ENCODE results near the gene CACNB2. TPM values are rescaled to one million over a fixed set of nuclear protein-coding genes. Genes with fewer than 3 reads are reported as not detected.

CACNB2 gene
- total RNA-seq, 1 experiment from 2014 or later = not detected

- ChIA-PET CTCF (no interaction called here), POLR2A (ENCODE audit: unreplicated experiment) (no interaction called here)
- H4K20me1 ChIP-seq (ENCODE audit: insufficient read depth) = no peaks in the 10 kb centered on the region
- H3K79me2 ChIP-seq (ENCODE audit: low read depth) = no peaks in the 10 kb centered on the region
- DNase-seq = no peak
- no peak overlapping the region for H2AFZ ChIP-seq
- intact Hi-C loops (cut with micrococcal nuclease; ENCODE audit: unreplicated experiment) = no loop called here
- BruUV-seq (replicated peaks) = no TSS peak
- no peak overlapping the region for H3K4me2 ChIP-seq
- no peak for TF ChIP-seq CTCF (conservative IDR thresholded peaks at IDR 0.05)
- TF ChIP-seq EZH2 (IDR thresholded peaks at IDR 0.05; ENCODE audit: low read depth) = no peak
- no peaks in the 10 kb centered on the region for H3K4me1 ChIP-seq (replicated peaks; ENCODE audit: insufficient read depth)
- no peaks in the 10 kb centered on the region for H3K27me3 ChIP-seq (ENCODE audit: insufficient read depth, low read depth)
- no peaks in the 10 kb centered on the region for H3K9me2 ChIP-seq (ENCODE audit: insufficient read depth)
- no peaks in the 10 kb centered on the region for H3K9me3 ChIP-seq (ENCODE audit: insufficient read depth, low read depth)
- H3F3A ChIP-seq (ENCODE audit: insufficient read depth, low read depth) = no peaks in the 10 kb centered on the region
- no peaks in the 10 kb centered on the region for H3K36me3 ChIP-seq (ENCODE audit: low read depth)
- no peak overlapping the region for H3K27ac ChIP-seq
- H3K4me3 ChIP-seq = no peak overlapping the region
These were observed 422.9 kb downstream of the CACNB2 start for GRCh38 chr10:18563003-18563726.

GRCh38 chr10:18565006-18565405 lies 424.8 kb downstream of the CACNB2 start:
- H3K27ac ChIP-seq = no peak overlapping the region
- H3K36me3 ChIP-seq (ENCODE audit: low read depth) = no peaks in the 10 kb centered on the region
- H3K27me3 ChIP-seq (ENCODE audit: insufficient read depth, low read depth) = no peaks in the 10 kb centered on the region
- no peak overlapping the region for H3K4me3 ChIP-seq
- ChIA-PET POLR2A (ENCODE audit: unreplicated experiment) (no interaction called here), CTCF (no interaction called here)
- H3K4me2 ChIP-seq = no peak overlapping the region
- no peaks in the 10 kb centered on the region for H3K9me2 ChIP-seq (ENCODE audit: insufficient read depth)
- H3K79me2 ChIP-seq (ENCODE audit: low read depth) = no peaks in the 10 kb centered on the region
- H3K4me1 ChIP-seq (replicated peaks; ENCODE audit: insufficient read depth) = no peaks in the 10 kb centered on the region
- H4K20me1 ChIP-seq (ENCODE audit: insufficient read depth) = no peaks in the 10 kb centered on the region
- H3F3A ChIP-seq (ENCODE audit: insufficient read depth, low read depth) = no peaks in the 10 kb centered on the region
- no peak for TF ChIP-seq CTCF (conservative IDR thresholded peaks at IDR 0.05)
- no peak for TF ChIP-seq EZH2 (IDR thresholded peaks at IDR 0.05; ENCODE audit: low read depth)
- BruUV-seq (replicated peaks) = no TSS peak
- no peaks in the 10 kb centered on the region; the same call in 1 of the 2 replicates for H3K9me3 ChIP-seq (ENCODE audit: insufficient read depth, low read depth)
- DNase-seq = no peak
- intact Hi-C loops (cut with micrococcal nuclease; ENCODE audit: unreplicated experiment) = no loop called here
- H2AFZ ChIP-seq = no peak overlapping the region

GRCh38 chr10:18566177-18566576 lies 426.0 kb downstream of the CACNB2 start:
- no peaks in the 10 kb centered on the region for H4K20me1 ChIP-seq (ENCODE audit: insufficient read depth)
- BruUV-seq (replicated peaks) = no TSS peak
- intact Hi-C loops (cut with micrococcal nuclease; ENCODE audit: unreplicated experiment) = no loop called here
- no peaks in the 10 kb centered on the region for H3K9me2 ChIP-seq (ENCODE audit: insufficient read depth)
- no peak overlapping the region for H3K27ac ChIP-seq
- no peaks in the 10 kb centered on the region for H3K36me3 ChIP-seq (ENCODE audit: low read depth)
- H3K4me2 ChIP-seq = no peak overlapping the region
- no peaks in the 10 kb centered on the region for H3K79me2 ChIP-seq (ENCODE audit: low read depth)
- H3K4me3 ChIP-seq = no peak overlapping the region
- DNase-seq = no peak
- H3F3A ChIP-seq (ENCODE audit: insufficient read depth, low read depth) = no peaks in the 10 kb centered on the region
- POLR2A ChIA-PET (ENCODE audit: unreplicated experiment) = no interaction called here
- H3K4me1 ChIP-seq (replicated peaks; ENCODE audit: insufficient read depth) = no peaks in the 10 kb centered on the region
- no peaks in the 10 kb centered on the region for H3K27me3 ChIP-seq (ENCODE audit: insufficient read depth, low read depth)
- TF ChIP-seq EZH2 (IDR thresholded peaks at IDR 0.05; ENCODE audit: low read depth) = no peak
- TF ChIP-seq CTCF (conservative IDR thresholded peaks at IDR 0.05) = no peak
- no peak overlapping the region for H2AFZ ChIP-seq
- CTCF ChIA-PET = no interaction called here
- no peaks in the 10 kb centered on the region; the same call in 1 of the 2 replicates for H3K9me3 ChIP-seq (ENCODE audit: insufficient read depth, low read depth)
